ENCODE measurements around the gene SFTPB. TPM values are rescaled to one million over a fixed set of nuclear protein-coding genes. Genes with fewer than 3 reads are reported as not detected.
"Not testable (repeated sequence)": the region's sequence is repeated elsewhere in the genome, so short reads cannot be mapped to it uniquely, and the experiment has no call there.

The SFTPB gene
- total RNA-seq, 1 experiment from 2014 or later = 7.6 TPM

DNA sequence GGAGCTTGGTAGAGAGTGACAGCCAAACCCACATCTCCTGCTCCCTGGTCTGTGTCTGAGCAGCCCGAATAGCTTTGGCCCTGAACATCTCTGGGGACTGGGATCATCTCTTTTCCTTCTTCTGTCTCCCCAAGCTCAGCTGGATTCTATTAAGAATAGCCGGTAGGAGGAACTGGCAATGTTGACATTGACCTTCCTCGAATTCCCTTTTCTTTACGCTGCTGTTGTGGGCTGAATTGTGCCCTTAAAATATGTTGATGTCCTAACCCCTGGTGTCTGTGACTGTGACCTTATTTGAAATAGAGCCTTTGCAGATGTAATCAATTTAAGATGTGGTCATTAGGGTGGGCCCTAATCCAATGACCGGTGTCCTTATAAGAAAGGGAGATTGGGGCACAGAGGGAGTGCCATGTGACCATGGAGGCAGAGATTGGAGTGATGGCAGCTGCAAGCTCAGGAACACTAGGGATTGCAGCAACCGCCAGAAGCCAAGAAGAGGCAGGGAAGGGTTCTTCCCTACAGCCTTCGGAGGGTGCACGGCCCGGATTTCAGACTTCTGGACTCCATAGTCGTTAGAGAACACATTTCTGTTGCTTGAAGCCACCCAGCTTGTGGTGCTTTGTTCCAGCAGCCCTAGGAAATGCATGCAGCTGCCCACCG is 5.8 kb upstream of the SFTPB start (continued):
- TF ChIP-seq, protein P1, sequence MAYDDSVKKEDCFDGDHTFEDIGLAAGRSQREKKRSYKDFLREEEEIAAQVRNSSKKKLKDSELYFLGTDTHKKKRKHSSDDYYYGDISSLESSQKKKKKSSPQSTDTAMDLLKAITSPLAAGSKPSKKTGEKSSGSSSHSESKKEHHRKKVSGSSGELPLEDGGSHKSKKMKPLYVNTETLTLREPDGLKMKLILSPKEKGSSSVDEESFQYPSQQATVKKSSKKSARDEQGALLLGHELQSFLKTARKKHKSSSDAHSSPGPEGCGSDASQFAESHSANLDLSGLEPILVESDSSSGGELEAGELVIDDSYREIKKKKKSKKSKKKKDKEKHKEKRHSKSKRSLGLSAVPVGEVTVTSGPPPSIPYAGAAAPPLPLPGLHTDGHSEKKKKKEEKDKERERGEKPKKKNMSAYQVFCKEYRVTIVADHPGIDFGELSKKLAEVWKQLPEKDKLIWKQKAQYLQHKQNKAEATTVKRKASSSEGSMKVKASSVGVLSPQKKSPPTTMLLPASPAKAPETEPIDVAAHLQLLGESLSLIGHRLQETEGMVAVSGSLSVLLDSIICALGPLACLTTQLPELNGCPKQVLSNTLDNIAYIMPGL (CRISPR knock-in tag; IDR thresholded peaks at IDR 0.05) = no peak
- TF ChIP-seq TP53 (CRISPR knock-in tag; IDR thresholded peaks at IDR 0.05) (no peak), ZNF423 (CRISPR knock-in tag; IDR thresholded peaks at IDR 0.05) (no peak), KAT7 (CRISPR knock-in tag; IDR thresholded peaks at IDR 0.05; ENCODE audit: borderline replicate concordance) (no peak), NFE2L1 (CRISPR knock-in tag; IDR thresholded peaks at IDR 0.05) (no peak)
- TF ChIP-seq, protein P2, sequence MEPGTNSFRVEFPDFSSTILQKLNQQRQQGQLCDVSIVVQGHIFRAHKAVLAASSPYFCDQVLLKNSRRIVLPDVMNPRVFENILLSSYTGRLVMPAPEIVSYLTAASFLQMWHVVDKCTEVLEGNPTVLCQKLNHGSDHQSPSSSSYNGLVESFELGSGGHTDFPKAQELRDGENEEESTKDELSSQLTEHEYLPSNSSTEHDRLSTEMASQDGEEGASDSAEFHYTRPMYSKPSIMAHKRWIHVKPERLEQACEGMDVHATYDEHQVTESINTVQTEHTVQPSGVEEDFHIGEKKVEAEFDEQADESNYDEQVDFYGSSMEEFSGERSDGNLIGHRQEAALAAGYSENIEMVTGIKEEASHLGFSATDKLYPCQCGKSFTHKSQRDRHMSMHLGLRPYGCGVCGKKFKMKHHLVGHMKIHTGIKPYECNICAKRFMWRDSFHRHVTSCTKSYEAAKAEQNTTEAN (CRISPR knock-in tag; IDR thresholded peaks at IDR 0.05) = no peak

DNA sequence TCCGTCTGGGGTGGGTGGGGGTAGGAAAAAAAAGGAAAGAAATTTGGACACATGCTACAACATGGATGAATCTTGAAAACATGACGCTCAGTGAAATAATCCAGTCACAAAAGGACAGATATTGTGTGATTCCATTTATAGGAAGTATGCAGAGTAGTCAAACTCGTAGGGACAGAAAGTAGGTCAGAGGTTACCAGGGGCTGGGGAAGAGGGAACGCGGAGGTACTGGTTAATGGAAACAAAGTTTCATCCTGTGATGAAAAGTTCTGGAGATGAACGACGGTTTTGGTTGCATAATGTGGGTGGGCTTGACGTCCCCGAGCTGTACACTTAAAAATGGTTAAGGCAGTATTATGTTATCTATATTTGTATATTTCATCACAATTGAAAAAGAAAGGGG is 4.5 kb upstream of the SFTPB start:
- ATAC-seq (no peak), DNase-seq (ENCODE audit: low spot score) (no peak)
- Mint-ChIP-seq H3K4me1 (peaks cover 16% of the 10 kb centered on the region), H3K9me3 (peaks cover 4% of the 10 kb centered on the region; the same call in 1 of the 2 replicates), H3K27me3 (ENCODE audit: low read depth) (no peaks in the 10 kb centered on the region), H3K27ac (no peak overlapping the region), H3K4me3 (no peak overlapping the region), H3K36me3 (no peaks in the 10 kb centered on the region)
- ChIA-PET CTCF (interaction anchor here (1.7 kb wide), 1 partner anchor 35 kb away, joined by 4 read pairs; no protein-coding TSS in a partner anchor), POLR2A (no interaction called here)
- TF ChIP-seq ELF4 (CRISPR knock-in tag; IDR thresholded peaks at IDR 0.05; ENCODE audit: low read depth) = no peak
- TF ChIP-seq, protein P3, sequence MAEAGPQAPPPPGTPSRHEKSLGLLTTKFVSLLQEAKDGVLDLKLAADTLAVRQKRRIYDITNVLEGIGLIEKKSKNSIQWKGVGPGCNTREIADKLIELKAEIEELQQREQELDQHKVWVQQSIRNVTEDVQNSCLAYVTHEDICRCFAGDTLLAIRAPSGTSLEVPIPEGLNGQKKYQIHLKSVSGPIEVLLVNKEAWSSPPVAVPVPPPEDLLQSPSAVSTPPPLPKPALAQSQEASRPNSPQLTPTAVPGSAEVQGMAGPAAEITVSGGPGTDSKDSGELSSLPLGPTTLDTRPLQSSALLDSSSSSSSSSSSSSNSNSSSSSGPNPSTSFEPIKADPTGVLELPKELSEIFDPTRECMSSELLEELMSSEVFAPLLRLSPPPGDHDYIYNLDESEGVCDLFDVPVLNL (CRISPR knock-in tag; IDR thresholded peaks at IDR 0.05; ENCODE audit: borderline replicate concordance, low read depth) = no peak
- no peak for TF ChIP-seq CREB1 (CRISPR knock-in tag; IDR thresholded peaks at IDR 0.05)
- TF ChIP-seq ZNF416 (CRISPR knock-in tag; IDR thresholded peaks at IDR 0.05) = no peak
- TF ChIP-seq, protein P2 (CRISPR knock-in tag; IDR thresholded peaks at IDR 0.05) = no peak
- TF ChIP-seq, protein P4, sequence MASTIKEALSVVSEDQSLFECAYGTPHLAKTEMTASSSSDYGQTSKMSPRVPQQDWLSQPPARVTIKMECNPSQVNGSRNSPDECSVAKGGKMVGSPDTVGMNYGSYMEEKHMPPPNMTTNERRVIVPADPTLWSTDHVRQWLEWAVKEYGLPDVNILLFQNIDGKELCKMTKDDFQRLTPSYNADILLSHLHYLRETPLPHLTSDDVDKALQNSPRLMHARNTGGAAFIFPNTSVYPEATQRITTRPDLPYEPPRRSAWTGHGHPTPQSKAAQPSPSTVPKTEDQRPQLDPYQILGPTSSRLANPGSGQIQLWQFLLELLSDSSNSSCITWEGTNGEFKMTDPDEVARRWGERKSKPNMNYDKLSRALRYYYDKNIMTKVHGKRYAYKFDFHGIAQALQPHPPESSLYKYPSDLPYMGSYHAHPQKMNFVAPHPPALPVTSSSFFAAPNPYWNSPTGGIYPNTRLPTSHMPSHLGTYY (CRISPR knock-in tag; IDR thresholded peaks at IDR 0.05) = no peak

DNA sequence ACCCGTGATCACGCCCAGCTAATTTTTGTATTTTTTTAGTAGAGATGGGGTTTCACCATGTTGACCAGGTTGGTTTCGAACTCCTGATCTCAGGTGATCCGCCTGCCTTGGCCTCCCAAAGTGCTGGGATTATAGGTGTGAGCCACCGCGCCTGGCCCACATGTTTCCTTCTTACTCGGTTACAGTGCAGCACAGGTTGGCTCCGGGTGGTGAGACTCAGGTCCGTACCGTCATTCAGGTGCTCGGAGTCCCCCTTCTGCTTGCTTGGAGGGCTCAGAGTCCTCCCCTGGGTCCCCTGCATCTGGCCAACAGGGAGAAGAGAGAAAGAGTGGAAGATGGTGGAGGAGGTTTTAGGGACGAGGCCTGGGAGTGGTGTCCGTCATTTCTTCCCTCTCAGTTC is 2.4 kb upstream of the SFTPB start:
- H3K9me3 Mint-ChIP-seq; ATAC-seq; H3K4me3 Mint-ChIP-seq; POLR2A ChIA-PET; H3K27me3 Mint-ChIP-seq (ENCODE audit: low read depth); CTCF ChIA-PET; DNase-seq (ENCODE audit: low spot score); H3K36me3 Mint-ChIP-seq; H3K27ac Mint-ChIP-seq: not testable (repeated sequence)
- H3K4me1 Mint-ChIP-seq = peaks cover 11% of the 10 kb centered on the region

DNA sequence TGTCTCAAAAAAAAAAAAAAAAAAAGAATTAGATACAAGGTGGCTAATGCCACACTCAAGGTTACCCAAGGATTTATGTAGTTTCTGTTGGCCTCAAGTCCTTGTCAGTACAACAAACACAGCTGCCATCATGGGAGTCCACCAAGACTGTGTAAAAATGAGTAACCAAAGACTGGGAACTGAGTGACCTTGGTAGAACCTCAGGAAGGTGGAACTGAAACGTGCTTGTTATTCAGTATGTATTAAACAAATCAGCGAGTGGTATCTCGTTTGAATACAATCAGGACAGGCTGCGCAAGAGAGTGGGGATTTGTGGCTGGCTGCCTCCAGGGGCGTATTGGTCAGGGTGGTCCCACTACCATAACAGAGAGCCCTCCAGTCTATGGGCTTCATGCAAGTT is 1.6 kb upstream of the SFTPB start:
- no peak for DNase-seq (ENCODE audit: low spot score)
- CTCF ChIA-PET = interaction anchor here (0.6 kb wide), 1 partner anchor 144 kb away, joined by 3 read pairs; no protein-coding TSS in a partner anchor
- TF ChIP-seq, protein P5, sequence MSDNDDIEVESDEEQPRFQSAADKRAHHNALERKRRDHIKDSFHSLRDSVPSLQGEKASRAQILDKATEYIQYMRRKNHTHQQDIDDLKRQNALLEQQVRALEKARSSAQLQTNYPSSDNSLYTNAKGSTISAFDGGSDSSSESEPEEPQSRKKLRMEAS (CRISPR knock-in tag; IDR thresholded peaks at IDR 0.05) = no peak
- TF ChIP-seq CREB1 (CRISPR knock-in tag; IDR thresholded peaks at IDR 0.05) (no peak), ZNF219 (CRISPR knock-in tag; IDR thresholded peaks at IDR 0.05; ENCODE audit: borderline replicate concordance) (no peak)
- TF ChIP-seq, protein P6, sequence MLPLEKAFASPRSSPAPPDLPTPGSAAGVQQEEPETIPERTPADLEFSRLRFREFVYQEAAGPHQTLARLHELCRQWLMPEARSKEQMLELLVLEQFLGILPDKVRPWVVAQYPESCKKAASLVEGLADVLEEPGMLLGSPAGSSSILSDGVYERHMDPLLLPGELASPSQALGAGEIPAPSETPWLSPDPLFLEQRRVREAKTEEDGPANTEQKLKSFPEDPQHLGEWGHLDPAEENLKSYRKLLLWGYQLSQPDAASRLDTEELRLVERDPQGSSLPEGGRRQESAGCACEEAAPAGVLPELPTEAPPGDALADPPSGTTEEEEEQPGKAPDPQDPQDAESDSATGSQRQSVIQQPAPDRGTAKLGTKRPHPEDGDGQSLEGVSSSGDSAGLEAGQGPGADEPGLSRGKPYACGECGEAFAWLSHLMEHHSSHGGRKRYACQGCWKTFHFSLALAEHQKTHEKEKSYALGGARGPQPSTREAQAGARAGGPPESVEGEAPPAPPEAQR (CRISPR knock-in tag; IDR thresholded peaks at IDR 0.05) = no peak
- TF ChIP-seq, protein P7, sequence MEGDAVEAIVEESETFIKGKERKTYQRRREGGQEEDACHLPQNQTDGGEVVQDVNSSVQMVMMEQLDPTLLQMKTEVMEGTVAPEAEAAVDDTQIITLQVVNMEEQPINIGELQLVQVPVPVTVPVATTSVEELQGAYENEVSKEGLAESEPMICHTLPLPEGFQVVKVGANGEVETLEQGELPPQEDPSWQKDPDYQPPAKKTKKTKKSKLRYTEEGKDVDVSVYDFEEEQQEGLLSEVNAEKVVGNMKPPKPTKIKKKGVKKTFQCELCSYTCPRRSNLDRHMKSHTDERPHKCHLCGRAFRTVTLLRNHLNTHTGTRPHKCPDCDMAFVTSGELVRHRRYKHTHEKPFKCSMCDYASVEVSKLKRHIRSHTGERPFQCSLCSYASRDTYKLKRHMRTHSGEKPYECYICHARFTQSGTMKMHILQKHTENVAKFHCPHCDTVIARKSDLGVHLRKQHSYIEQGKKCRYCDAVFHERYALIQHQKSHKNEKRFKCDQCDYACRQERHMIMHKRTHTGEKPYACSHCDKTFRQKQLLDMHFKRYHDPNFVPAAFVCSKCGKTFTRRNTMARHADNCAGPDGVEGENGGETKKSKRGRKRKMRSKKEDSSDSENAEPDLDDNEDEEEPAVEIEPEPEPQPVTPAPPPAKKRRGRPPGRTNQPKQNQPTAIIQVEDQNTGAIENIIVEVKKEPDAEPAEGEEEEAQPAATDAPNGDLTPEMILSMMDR (IDR thresholded peaks at IDR 0.05) = no peak
- TF ChIP-seq, protein P8, sequence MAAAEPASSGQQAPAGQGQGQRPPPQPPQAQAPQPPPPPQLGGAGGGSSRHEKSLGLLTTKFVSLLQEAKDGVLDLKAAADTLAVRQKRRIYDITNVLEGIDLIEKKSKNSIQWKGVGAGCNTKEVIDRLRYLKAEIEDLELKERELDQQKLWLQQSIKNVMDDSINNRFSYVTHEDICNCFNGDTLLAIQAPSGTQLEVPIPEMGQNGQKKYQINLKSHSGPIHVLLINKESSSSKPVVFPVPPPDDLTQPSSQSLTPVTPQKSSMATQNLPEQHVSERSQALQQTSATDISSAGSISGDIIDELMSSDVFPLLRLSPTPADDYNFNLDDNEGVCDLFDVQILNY (CRISPR knock-in tag; IDR thresholded peaks at IDR 0.05) = no peak
- TF ChIP-seq, protein P9, sequence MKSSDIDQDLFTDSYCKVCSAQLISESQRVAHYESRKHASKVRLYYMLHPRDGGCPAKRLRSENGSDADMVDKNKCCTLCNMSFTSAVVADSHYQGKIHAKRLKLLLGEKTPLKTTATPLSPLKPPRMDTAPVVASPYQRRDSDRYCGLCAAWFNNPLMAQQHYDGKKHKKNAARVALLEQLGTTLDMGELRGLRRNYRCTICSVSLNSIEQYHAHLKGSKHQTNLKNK (CRISPR knock-in tag; IDR thresholded peaks at IDR 0.05) = no peak

More for the DNA sequence above, 1.6 kb upstream of the SFTPB start:
- Mint-ChIP-seq H3K27me3 (ENCODE audit: low read depth) (no peaks in the 10 kb centered on the region), H3K36me3 (no peaks in the 10 kb centered on the region), H3K4me3 (no peak overlapping the region), H3K4me1 (peaks cover 11% of the 10 kb centered on the region), H3K9me3 (no peaks in the 10 kb centered on the region; the same call in 1 of the 2 replicates), H3K27ac (no peak overlapping the region)
- ATAC-seq = no peak
- POLR2A ChIA-PET = interaction anchor here (0.6 kb wide), 1 partner anchor 32 kb away, joined by 3 read pairs; no protein-coding TSS in a partner anchor
